H1 (cell line): Measurements from ENCODE around the gene PRDM1. TPM values are rescaled to one million over a fixed set of nuclear protein-coding genes. Genes with fewer than 3 reads are reported as not detected.

Experiments used
- CTCF ChIA-PET: fragments of 300-600 bp; sonication (Branson Sonifier 250); formaldehyde crosslinking; loops from one replicate; lab custom pipeline; 2021; ENCODE audit not compliant: partially characterized antibody; lab: Charles Lee
- POLR2A ChIA-PET: fragments of 300-600 bp; sonication (Branson Sonifier 250); formaldehyde crosslinking; loops from one replicate; lab custom pipeline; 2021; ENCODE audit warnings: inconsistent platforms; ENCODE audit not compliant: partially characterized antibody; lab: Charles Lee
- DNase-seq, 2 experiments: peaks; one replicate each; pipeline versions ENCODE4 v3.0.0 to v3.0.0-alpha.2; 2010 to 2022; ENCODE audit warnings: low spot score in 2 of 2, low read depth in 1 of 2, mixed read lengths in 1 of 2
- FAIRE-seq: peaks from 2 replicates; lab custom pipeline; 2011; peaks lifted over from hg19 to GRCh38; lab: Jason Lieb, UNC
- H2AFZ ChIP-seq: 2 replicates; pipeline ENCODE4 v1.8.1; 2012; ENCODE audit warnings: low read length, inconsistent platforms
- H2AK5ac ChIP-seq: 2 replicates; pipeline ENCODE4 v1.6.1; 2013; ENCODE audit warnings: low read depth, low read length
- H2BK120ac ChIP-seq: replicated peaks from 2 replicates; pipeline ENCODE3; 2013; ENCODE audit warnings: low read depth, low read length, inconsistent platforms
- H2BK12ac ChIP-seq: 2 replicates; pipeline ENCODE4 v1.6.1; 2013; ENCODE audit warnings: low read depth, low read length
- H2BK15ac ChIP-seq: 2 replicates; pipeline ENCODE4 v1.6.1; 2013; ENCODE audit warnings: low read length
- H2BK20ac ChIP-seq: 2 replicates; pipeline ENCODE4 v1.6.1; 2013; ENCODE audit warnings: low read length
- H2BK5ac ChIP-seq: 2 replicates; pipeline ENCODE4 v1.6.1; 2013; ENCODE audit warnings: low read depth, low read length
- H3K14ac ChIP-seq: 2 replicates; pipeline ENCODE4 v1.6.1; 2013; ENCODE audit warnings: inconsistent platforms; ENCODE audit not compliant: insufficient read length
- H3K18ac ChIP-seq: 2 replicates; pipeline ENCODE4 v1.6.1; 2013; ENCODE audit warnings: low read length; ENCODE audit errors: extremely low read depth
- H3K23ac ChIP-seq: 2 replicates; pipeline ENCODE4 v1.6.1; 2013; ENCODE audit warnings: inconsistent platforms; ENCODE audit not compliant: insufficient read length
- H3K23me2 ChIP-seq: 2 replicates; pipeline ENCODE4 v1.6.1; 2013; ENCODE audit warnings: low read depth, low read length
- H3K27ac ChIP-seq: 2 replicates; pipeline ENCODE4 v1.6.1; 2011; ENCODE audit warnings: low read depth, low read length, inconsistent platforms
- H3K27me3 ChIP-seq, 4 experiments: replicated peaks in 1 of 4; 1 replicate in 1 of 4; 2 replicates in 3 of 4; pipeline versions ENCODE4 v1.6.1 to v1.8.1; 2011 to 2013; ENCODE audit warnings: low read length in 3 of 4, mild to moderate bottlenecking in 3 of 4, inconsistent platforms in 2 of 4, mixed read lengths in 2 of 4, moderate library complexity in 1 of 4; ENCODE audit not compliant: control insufficient read depth in 3 of 4, insufficient read depth in 3 of 4; ENCODE audit errors: extremely low read depth in 1 of 4
- H3K36me3 ChIP-seq, 4 experiments: 2 replicates each; pipeline versions ENCODE4 v1.6.1 to v1.8.1; 2011 to 2013; ENCODE audit warnings: mild to moderate bottlenecking in 4 of 4, low read length in 3 of 4, moderate library complexity in 2 of 4, control low read depth in 1 of 4, inconsistent platforms in 1 of 4; ENCODE audit not compliant: insufficient read depth in 4 of 4, control insufficient read depth in 2 of 4
- H3K4ac ChIP-seq: replicated peaks from 2 replicates; pipeline ENCODE3; 2013; ENCODE audit warnings: low read length, low read depth, mixed read lengths, inconsistent platforms; ENCODE audit not compliant: insufficient read length
- H3K4me1 ChIP-seq, 4 experiments: replicated peaks in 1 of 4; 1 replicate in 1 of 4; 2 replicates in 3 of 4; pipeline versions ENCODE4 v1.6.1 to v1.8.1; 2011 to 2013; ENCODE audit warnings: low read length in 3 of 4, inconsistent platforms in 2 of 4, mixed read lengths in 1 of 4; ENCODE audit not compliant: insufficient read depth in 4 of 4, control insufficient read depth in 3 of 4
- H3K4me2 ChIP-seq, 2 experiments: 2 replicates each; pipeline versions ENCODE4 v1.6.1 to v1.8.1; 2011 to 2013; ENCODE audit warnings: low read depth in 2 of 2, low read length in 2 of 2, control low read depth in 1 of 2, inconsistent platforms in 1 of 2, mild to moderate bottlenecking in 1 of 2; ENCODE audit not compliant: insufficient read depth in 1 of 2
- H3K4me3 ChIP-seq, 4 experiments: fragments of 200-600, 300-600 bp in 1 of 4; sonication (generic), shearing (Covaris generic), sonication (Bioruptor Twin) in 1 of 4; 2 replicates each; pipeline versions ENCODE4 v1.5.1 to v1.8.1; 2011 to 2016; ENCODE audit warnings: low read length in 4 of 4, low read depth in 3 of 4, control low read depth in 2 of 4, inconsistent platforms in 2 of 4, mild to moderate bottlenecking in 2 of 4, mixed read lengths in 1 of 4, moderate library complexity in 1 of 4; ENCODE audit not compliant: insufficient read depth in 2 of 4; ENCODE audit errors: extremely low read depth in 1 of 4
- H3K56ac ChIP-seq: replicated peaks from 2 replicates; pipeline ENCODE3; 2013; ENCODE audit warnings: low read depth, mild to moderate bottlenecking, mixed read lengths, low read length, inconsistent platforms; ENCODE audit not compliant: insufficient read length
- H3K79me1 ChIP-seq: 2 replicates; pipeline ENCODE4 v1.6.1; 2013; ENCODE audit warnings: low read depth, low read length, control low read depth
- H3K79me2 ChIP-seq, 2 experiments: 2 replicates each; pipeline versions ENCODE4 v1.6.1 to v1.8.1; 2012 to 2013; ENCODE audit warnings: low read length in 2 of 2, mild to moderate bottlenecking in 2 of 2, inconsistent platforms in 1 of 2; ENCODE audit not compliant: insufficient read depth in 2 of 2, control insufficient read depth in 1 of 2
- H3K9ac ChIP-seq, 4 experiments: replicated peaks in 1 of 4; 1 replicate in 1 of 4; 2 replicates in 3 of 4; pipeline versions ENCODE4 v1.6.1 to v1.8.1; 2011 to 2013; ENCODE audit warnings: low read depth in 3 of 4, low read length in 3 of 4, control low read depth in 2 of 4, mild to moderate bottlenecking in 2 of 4, moderate library complexity in 2 of 4, inconsistent platforms in 1 of 4; ENCODE audit errors: extremely low read depth in 1 of 4
- H3K9me3 ChIP-seq, 2 experiments: 2 replicates each; pipeline versions ENCODE4 v1.6.1 to v1.8.1; 2012 to 2013; ENCODE audit warnings: mild to moderate bottlenecking in 2 of 2, moderate library complexity in 2 of 2, control low read depth in 1 of 2, inconsistent platforms in 1 of 2, low read depth in 1 of 2, low read length in 1 of 2, mixed read lengths in 1 of 2; ENCODE audit not compliant: insufficient read depth in 2 of 2
- H4K20me1 ChIP-seq, 2 experiments: replicated peaks in 1 of 2; 2 replicates each; pipeline versions ENCODE3 to v1.8.1; 2011 to 2013; ENCODE audit warnings: inconsistent platforms in 2 of 2, low read length in 2 of 2, mild to moderate bottlenecking in 1 of 2; ENCODE audit not compliant: insufficient read depth in 2 of 2, control insufficient read depth in 1 of 2
- H4K5ac ChIP-seq: 2 replicates; pipeline ENCODE4 v1.6.1; 2013; ENCODE audit warnings: low read length, low read depth, mixed read lengths, inconsistent platforms; ENCODE audit not compliant: insufficient read length
- H4K8ac ChIP-seq: 2 replicates; pipeline ENCODE4 v1.8.0; 2013; ENCODE audit warnings: mild to moderate bottlenecking, moderate library complexity, low read length, inconsistent platforms; ENCODE audit not compliant: insufficient read depth; ENCODE audit errors: extremely low read depth
- H4K91ac ChIP-seq: replicated peaks from 2 replicates; pipeline ENCODE3; 2013; ENCODE audit warnings: low read length, mixed read lengths, inconsistent platforms; ENCODE audit not compliant: insufficient read length
- NRF1 ChIP-seq: IDR thresholded peaks from 2 replicates; pipeline ENCODE4 v1.6.1; 2011; ENCODE audit warnings: mild to moderate bottlenecking, low read depth, low read length, improper control_type of control experiment
- SP2 ChIP-seq: IDR thresholded peaks from 2 replicates; pipeline ENCODE4 v1.6.1; 2012; ENCODE audit warnings: mild to moderate bottlenecking, low read length, inconsistent platforms
- WGBS, 2 experiments: shearing (Covaris generic) in 1 of 2; methylation state at CpG; one replicate each; pipeline versions ENCODE4 v1.1.6 to v1.1.7; 2013 to 2015; ENCODE audit warnings: low lambda C conversion rate in 2 of 2, mixed read lengths in 2 of 2, inconsistent platforms in 1 of 2, low coverage in 1 of 2, missing lambda C conversion rate in 1 of 2; ENCODE audit not compliant: insufficient replicate concordance in 2 of 2, insufficient coverage in 1 of 2, insufficient read length in 1 of 2; ENCODE audit errors: extremely low coverage in 1 of 2, missing lambda C conversion rate in 1 of 2; 5-methylcytosine and 5-hydroxymethylcytosine counted together
- polyA plus RNA-seq, 7 experiments: library from polyadenylated mRNA; depleted of rRNA in 3 of 7; stranded (reverse) in 5 of 7; unstranded in 2 of 7; fragments of >200 nt in 5 of 7; fragments of 200-250 nt in 2 of 7; gene quantifications; 1 replicate in 5 of 7; 2 replicates in 1 of 7; 4 replicates in 1 of 7; pipeline versions ENCODE4 v1.2.1 to v1.2.3, GENCODE V29; 2011 to 2013; ENCODE audit warnings: missing spikeins in 2 of 7, mixed read lengths in 2 of 7
- total RNA-seq: library from RNA; stranded (reverse); fragmentation: NEBNext Ultra II Directional; extraction: Animal tissue kit (Norgen Biotek cat#: 25700); gene quantifications from 2 replicates; pipeline ENCODE4 v1.2.1, GENCODE V29; 2021

The PRDM1 gene
- total and polyA plus RNA-seq, 2 of the 8 experiments (the other 6 are each of a cell fraction or from before 2014, with no cell fraction given), result 0.21 to 0.74 TPM

- no peaks in the 10 kb centered on the region for H3K27me3 ChIP-seq
- no peak overlapping the region for H2AFZ ChIP-seq
- H3K18ac ChIP-seq, result no peak overlapping the region
- no peak overlapping the region for H3K27ac ChIP-seq
- H3K79me2 ChIP-seq, result no peaks in the 10 kb centered on the region
- H2BK120ac ChIP-seq, result no peak overlapping the region
- H2BK20ac ChIP-seq, result no peak overlapping the region
- H4K5ac ChIP-seq, result no peak overlapping the region
- no peak overlapping the region for H4K91ac ChIP-seq
- DNase-seq (no peak), FAIRE-seq (no peak)
- ChIA-PET CTCF (interaction anchor here (1.9 to 2.3 kb wide), 3 partner anchors 23 to 104 kb away, joined by 4 to 8 read pairs (median 5); partner anchors contain the start of gene PRDM1), POLR2A (no interaction called here)
- H3K4me1 ChIP-seq, result no peaks in the 10 kb centered on the region
- no peaks in the 10 kb centered on the region; the same call in 1 of the 2 replicates for H3K23me2 ChIP-seq
- no peak overlapping the region for H3K4me3 ChIP-seq
- no peaks in the 10 kb centered on the region for H3K36me3 ChIP-seq
- H3K79me1 ChIP-seq, result no peaks in the 10 kb centered on the region
- H3K9ac ChIP-seq, result no peak overlapping the region
- no peak overlapping the region for H3K56ac ChIP-seq
- H4K8ac ChIP-seq, result no peak overlapping the region
- no peak overlapping the region for H3K4ac ChIP-seq
- H3K23ac ChIP-seq, result no peak overlapping the region
- H3K4me2 ChIP-seq, result no peak overlapping the region
- H2AK5ac ChIP-seq, result no peak overlapping the region
- no peak overlapping the region for H2BK5ac ChIP-seq
- no peaks in the 10 kb centered on the region for H3K9me3 ChIP-seq
- no peak for TF ChIP-seq SP2
- TF ChIP-seq NRF1, result no peak
- H4K20me1 ChIP-seq, result no peaks in the 10 kb centered on the region
- WGBS, 2 experiments, result 87% methylated on average over 6 of the region's 6 CpGs; no CpG with 5 or more reads in 1 of the 2 experiments
- no peak overlapping the region for H3K14ac ChIP-seq
- H2BK15ac ChIP-seq, result no peak overlapping the region
- no peak overlapping the region for H2BK12ac ChIP-seq
Measured at GRCh38 chr6:106117579-106117978, 31.4 kb downstream of the PRDM1 start.
